T-helper 17 cell (primary cell): ENCODE results near the gene ITGB4. TPM values are rescaled to one million over a fixed set of nuclear protein-coding genes. Genes with fewer than 3 reads are reported as not detected.
A peak's percentile ranks its signal among the peaks of the same experiment; 100 is the strongest.

Experiments
- ATAC-seq: fragments of 150-1000 bp; cut with Tn5 transposase; 2 replicates; pipeline ENCODE4 v1.10.0; 2021; ENCODE audit warnings: mild to moderate bottlenecking, moderate library complexity
- DNase-seq, 3 donors: peaks; one replicate each; pipeline versions ENCODE4 v3.0.0 to v3.0.0-alpha.2; 2020 to 2021
- H3K9me3 ChIP-seq: one replicate; pipeline ENCODE4 v1.7.0; 2013; ENCODE audit warnings: low read length, mild to moderate bottlenecking; ENCODE audit not compliant: control insufficient read depth, poor library complexity, severe bottlenecking
- H3K27ac Mint-ChIP-seq: one replicate; pipeline ENCODE4 v1.8.0; 2022; ENCODE audit warnings: mild to moderate bottlenecking, moderate library complexity, mixed read lengths
- H3K27me3 Mint-ChIP-seq: one replicate; pipeline ENCODE4 v1.8.0; 2022; ENCODE audit warnings: mixed read lengths
- H3K36me3 Mint-ChIP-seq: one replicate; pipeline ENCODE4 v1.8.0; 2022; ENCODE audit warnings: low read depth, mixed read lengths
- H3K4me1 Mint-ChIP-seq: one replicate; pipeline ENCODE4 v1.8.0; 2022; ENCODE audit warnings: mild to moderate bottlenecking, mixed read lengths
- H3K4me3 Mint-ChIP-seq: one replicate; pipeline ENCODE4 v1.8.0; 2022; ENCODE audit warnings: mild to moderate bottlenecking, moderate library complexity, mixed read lengths
- total RNA-seq, 4 donors: library from RNA in 2 of 4; stranded (reverse) in 2 of 4; gene quantifications; one replicate each; pipeline ENCODE4 v1.2.3 and lab custom pipeline; 2022 to 2026

The ITGB4 gene
- total RNA-seq (under 1 TPM in 1 of 2 donors, not detected in 1; 0.72 TPM), total RNA-seq (lab: John Stamatoyannopoulos, UW) (0.15 to 0.35 reads per million in 2 donors)

- Mint-ChIP-seq H3K36me3 (no peaks in the 10 kb centered on the region), H3K27ac (no peak within 1 kb of the TSS)
- ATAC-seq = peak; percentile 95
Observed at GRCh38 chr17:75720656-75721462, at the start of gene ITGB4. Gene ITGB4, plus strand, starts transcription at chr17:75721459. Its CDS starts 3,245 bp downstream, at chr17:75724704.

GRCh38 chr17:75672011-75672410, 49.2 kb upstream of the ITGB4 start:
- ATAC-seq (no peak), DNase-seq (no peak)
- Mint-ChIP-seq H3K4me3 (no peak overlapping the region), H3K27me3 (no peaks in the 10 kb centered on the region), H3K4me1 (peaks cover 14% of the 10 kb centered on the region), H3K27ac (no peak overlapping the region), H3K36me3 (peaks cover 2% of the 10 kb centered on the region)
- H3K9me3 ChIP-seq = no peaks in the 10 kb centered on the region

More at GRCh38 chr17:75720656-75721462, at the start of gene ITGB4:
- Mint-ChIP-seq H3K4me1 (peaks cover 7% of the 10 kb centered on the region), H3K27me3 (peaks cover 5% of the 10 kb centered on the region), H3K4me3 (peak within 1 kb of the TSS; percentile 83)
- no peaks in the 10 kb centered on the region for H3K9me3 ChIP-seq
- peak; percentile 57 to 62 (median 61) for DNase-seq

- Mint-ChIP-seq H3K27me3 (no peaks in the 10 kb centered on the region), H3K36me3 (no peaks in the 10 kb centered on the region), H3K4me1 (peaks cover 11% of the 10 kb centered on the region), H3K4me3 (no peak overlapping the region), H3K27ac (peak overlapping the region; percentile 2)
- ATAC-seq (no peak), DNase-seq (no peak)
- H3K9me3 ChIP-seq = no peaks in the 10 kb centered on the region
Observed at GRCh38 chr17:75673487-75673886, 47.8 kb upstream of the ITGB4 start.

- no peak for DNase-seq
- no peaks in the 10 kb centered on the region for H3K9me3 ChIP-seq
- Mint-ChIP-seq H3K27ac (no peak overlapping the region), H3K36me3 (no peaks in the 10 kb centered on the region), H3K27me3 (no peaks in the 10 kb centered on the region), H3K4me1 (peaks cover 7% of the 10 kb centered on the region), H3K4me3 (no peak overlapping the region)
- ATAC-seq = no peak
Observed at GRCh38 chr17:75676461-75676860, 44.8 kb upstream of the ITGB4 start.

- no peak for ATAC-seq
- Mint-ChIP-seq H3K27ac (peak overlapping the region; percentile 34), H3K4me1 (peaks cover 9% of the 10 kb centered on the region), H3K4me3 (no peak overlapping the region), H3K36me3 (no peaks in the 10 kb centered on the region), H3K27me3 (no peaks in the 10 kb centered on the region)
- no peaks in the 10 kb centered on the region for H3K9me3 ChIP-seq
- DNase-seq = no peak
Observed at GRCh38 chr17:75679706-75680211, 41.5 kb upstream of the ITGB4 start.

GRCh38 chr17:75680431-75680830, 40.8 kb upstream of the ITGB4 start:
- Mint-ChIP-seq H3K4me1 (peaks cover 12% of the 10 kb centered on the region), H3K36me3 (no peaks in the 10 kb centered on the region), H3K27me3 (no peaks in the 10 kb centered on the region), H3K27ac (no peak overlapping the region), H3K4me3 (no peak overlapping the region)
- no peak for DNase-seq
- no peak for ATAC-seq
- no peaks in the 10 kb centered on the region for H3K9me3 ChIP-seq

- Mint-ChIP-seq H3K27ac (no peak overlapping the region), H3K27me3 (no peaks in the 10 kb centered on the region), H3K36me3 (no peaks in the 10 kb centered on the region), H3K4me1 (peaks cover 17% of the 10 kb centered on the region), H3K4me3 (peak overlapping the region; percentile 28)
- DNase-seq (no peak), ATAC-seq (no peak)
- H3K9me3 ChIP-seq = no peaks in the 10 kb centered on the region
Observed at GRCh38 chr17:75681289-75681688, 40.0 kb upstream of the ITGB4 start.

- H3K27ac Mint-ChIP-seq = no peak overlapping the region
- no peak overlapping the region for H3K4me3 Mint-ChIP-seq
- H3K36me3 Mint-ChIP-seq = peaks cover 2% of the 10 kb centered on the region
- H3K4me1 Mint-ChIP-seq = peaks cover 21% of the 10 kb centered on the region
- DNase-seq (no peak), ATAC-seq (no peak)
- no peaks in the 10 kb centered on the region for H3K9me3 ChIP-seq
- H3K27me3 Mint-ChIP-seq = no peaks in the 10 kb centered on the region
Observed at GRCh38 chr17:75683583-75683982, 37.7 kb upstream of the ITGB4 start.

- H3K36me3 Mint-ChIP-seq = peaks cover 2% of the 10 kb centered on the region
- ATAC-seq = no peak
- H3K9me3 ChIP-seq = no peaks in the 10 kb centered on the region
- no peak overlapping the region for H3K4me3 Mint-ChIP-seq
- DNase-seq = no peak
- H3K27ac Mint-ChIP-seq = no peak overlapping the region
- H3K4me1 Mint-ChIP-seq = peaks cover 21% of the 10 kb centered on the region
- H3K27me3 Mint-ChIP-seq = no peaks in the 10 kb centered on the region
Observed at GRCh38 chr17:75684249-75684648, 37.0 kb upstream of the ITGB4 start.

GRCh38 chr17:75684924-75685323, 36.3 kb upstream of the ITGB4 start:
- H3K4me3 Mint-ChIP-seq = no peak overlapping the region
- peaks cover 28% of the 10 kb centered on the region for H3K4me1 Mint-ChIP-seq
- no peaks in the 10 kb centered on the region for H3K27me3 Mint-ChIP-seq
- H3K36me3 Mint-ChIP-seq = peaks cover 2% of the 10 kb centered on the region
- DNase-seq (no peak), ATAC-seq (no peak)
- no peak overlapping the region for H3K27ac Mint-ChIP-seq
- no peaks in the 10 kb centered on the region for H3K9me3 ChIP-seq

- Mint-ChIP-seq H3K4me1 (peaks cover 28% of the 10 kb centered on the region), H3K36me3 (peaks cover 2% of the 10 kb centered on the region), H3K4me3 (no peak overlapping the region), H3K27me3 (no peaks in the 10 kb centered on the region), H3K27ac (no peak overlapping the region)
- ATAC-seq (no peak), DNase-seq (no peak)
- H3K9me3 ChIP-seq = no peaks in the 10 kb centered on the region
Observed at GRCh38 chr17:75685499-75685898, 35.8 kb upstream of the ITGB4 start.

- H3K27me3 Mint-ChIP-seq = no peaks in the 10 kb centered on the region
- peaks cover 36% of the 10 kb centered on the region for H3K4me1 Mint-ChIP-seq
- no peak for ATAC-seq
- peaks cover 2% of the 10 kb centered on the region for H3K36me3 Mint-ChIP-seq
- H3K27ac Mint-ChIP-seq = peak overlapping the region; percentile 63
- H3K4me3 Mint-ChIP-seq = peak overlapping the region; percentile 61
- no peaks in the 10 kb centered on the region for H3K9me3 ChIP-seq
- no peak for DNase-seq
Observed at GRCh38 chr17:75688209-75688825, 32.9 kb upstream of the ITGB4 start.

GRCh38 chr17:75689441-75689873, 31.8 kb upstream of the ITGB4 start:
- Mint-ChIP-seq H3K27ac (peak overlapping the region; percentile 63), H3K36me3 (peaks cover 2% of the 10 kb centered on the region), H3K4me1 (peaks cover 33% of the 10 kb centered on the region), H3K4me3 (peak overlapping the region; percentile 12), H3K27me3 (no peaks in the 10 kb centered on the region)
- ATAC-seq (peak; percentile 80), DNase-seq (no peak)
- no peaks in the 10 kb centered on the region for H3K9me3 ChIP-seq
